Stimulated activated CD8-positive, alpha-beta memory T cell treated with anti-CD3 and anti-CD28 coated beads, Interleukin-2, amount 100 ng/mL, for 1 hour (primary cell): Measurements from ENCODE around the gene FOXP1.

Experiments used
- DNase-seq, 2 donors: peaks; one replicate each; pipeline ENCODE4 v3.0.0-alpha.2; 2020; ENCODE audit warnings: low read depth in 2 of 2

FOXP1 gene

GRCh38 chr3:70919661-70920060 lies 663.9 kb downstream of the FOXP1 start:
- no peak for DNase-seq

GRCh38 chr3:70919091-70919490 lies 664.4 kb downstream of the FOXP1 start:
- DNase-seq, result no peak

GRCh38 chr3:70916375-70917055 lies 667.0 kb downstream of the FOXP1 start:
- no peak for DNase-seq

GRCh38 chr3:70914862-70915261 lies 668.7 kb downstream of the FOXP1 start:
- DNase-seq, result no peak

GRCh38 chr3:70911719-70912118 lies 671.8 kb downstream of the FOXP1 start:
- DNase-seq, result no peak

DNA sequence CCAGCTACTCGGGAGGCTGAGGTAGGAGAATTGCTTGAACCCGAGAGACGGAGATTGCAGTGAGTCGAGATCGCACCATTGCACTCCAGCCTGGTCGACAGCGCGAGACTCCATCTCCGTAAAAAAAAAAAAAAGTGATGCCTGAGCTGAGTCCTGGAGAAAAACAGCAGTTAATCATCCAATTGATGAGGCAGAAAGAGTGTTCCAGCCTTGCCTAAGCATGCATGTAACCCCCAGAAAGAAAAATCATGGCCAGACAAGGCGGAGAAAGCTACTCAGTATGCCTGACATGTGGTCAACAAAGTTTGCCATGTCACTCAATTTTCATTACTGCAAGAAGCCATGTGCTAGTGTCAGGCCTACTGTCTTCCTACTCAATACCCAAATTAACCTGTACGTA lies 678.0 kb downstream of the FOXP1 start:
- DNase-seq, result no peak
